ENCODE measurements around the gene PLCH1. TPM values are rescaled to one million over a fixed set of nuclear protein-coding genes. Genes with fewer than 3 reads are reported as not detected.
A peak's percentile ranks its signal among the peaks of the same experiment; 100 is the strongest.
"Not testable (repeated sequence)": the region's sequence is repeated elsewhere in the genome, so short reads cannot be mapped to it uniquely, and the experiment has no call there.

The PLCH1 gene
- total RNA-seq, 1 experiment from 2014 or later: 12.8 TPM

- DNase-seq (ENCODE audit: low spot score): no peak
- in situ Hi-C loops (cut with HindIII; ENCODE audit: low sequenced_read_pairs): no loop called here
These were observed 86.1 kb downstream of the PLCH1 start for GRCh38 chr3:155658671-155659261.

- in situ Hi-C loops (cut with HindIII; ENCODE audit: low sequenced_read_pairs): no loop called here
- DNase-seq (ENCODE audit: low spot score): no peak
These were observed 86.9 kb downstream of the PLCH1 start for GRCh38 chr3:155658006-155658405.

- DNase-seq (ENCODE audit: low spot score): no peak
- in situ Hi-C loops (cut with HindIII; ENCODE audit: low sequenced_read_pairs): no loop called here
These were observed 87.7 kb downstream of the PLCH1 start for GRCh38 chr3:155657161-155657560.

GRCh38 chr3:155656466-155656865, 88.4 kb downstream of the PLCH1 start:
- no peak for DNase-seq (ENCODE audit: low spot score)
- in situ Hi-C loops (cut with HindIII; ENCODE audit: low sequenced_read_pairs): no loop called here

- in situ Hi-C loops (cut with HindIII; ENCODE audit: low sequenced_read_pairs): no loop called here
- no peak for DNase-seq (ENCODE audit: low spot score)
These were observed 93.2 kb downstream of the PLCH1 start for GRCh38 chr3:155651489-155652218.

GRCh38 chr3:155648013-155648591, 96.8 kb downstream of the PLCH1 start:
- no peak for DNase-seq (ENCODE audit: low spot score)
- in situ Hi-C loops (cut with HindIII; ENCODE audit: low sequenced_read_pairs): no loop called here

- in situ Hi-C loops (cut with HindIII; ENCODE audit: low sequenced_read_pairs): no loop called here
- DNase-seq (ENCODE audit: low spot score): no peak
These were observed 97.7 kb downstream of the PLCH1 start for GRCh38 chr3:155647206-155647605.

- in situ Hi-C loops (cut with HindIII; ENCODE audit: low sequenced_read_pairs): no loop called here
- DNase-seq (ENCODE audit: low spot score): no peak
These were observed 98.2 kb downstream of the PLCH1 start for GRCh38 chr3:155646669-155647068.

- DNase-seq (ENCODE audit: low spot score): no peak
- in situ Hi-C loops (cut with HindIII; ENCODE audit: low sequenced_read_pairs): no loop called here
These were observed 98.7 kb downstream of the PLCH1 start for GRCh38 chr3:155646128-155646527.

GRCh38 chr3:155643581-155644165, 101.2 kb downstream of the PLCH1 start:
- in situ Hi-C loops (cut with HindIII; ENCODE audit: low sequenced_read_pairs): no loop called here
- no peak for DNase-seq (ENCODE audit: low spot score)

GRCh38 chr3:155641956-155642355, 102.9 kb downstream of the PLCH1 start:
- DNase-seq (ENCODE audit: low spot score): no peak
- in situ Hi-C loops (cut with HindIII; ENCODE audit: low sequenced_read_pairs): no loop called here

- in situ Hi-C loops (cut with HindIII; ENCODE audit: low sequenced_read_pairs): no loop called here
- DNase-seq (ENCODE audit: low spot score): no peak
These were observed 104.8 kb downstream of the PLCH1 start for GRCh38 chr3:155640098-155640497.

GRCh38 chr3:155639462-155640055, 105.3 kb downstream of the PLCH1 start:
- in situ Hi-C loops (cut with HindIII; ENCODE audit: low sequenced_read_pairs): no loop called here
- DNase-seq (ENCODE audit: low spot score): no peak

- in situ Hi-C loops (cut with HindIII; ENCODE audit: low sequenced_read_pairs); DNase-seq (ENCODE audit: low spot score): not testable (repeated sequence)
These were observed 106.4 kb downstream of the PLCH1 start for GRCh38 chr3:155638461-155638860.

GRCh38 chr3:155637567-155637966, 107.3 kb downstream of the PLCH1 start:
- in situ Hi-C loops (cut with HindIII; ENCODE audit: low sequenced_read_pairs): no loop called here
- no peak for DNase-seq (ENCODE audit: low spot score)

GRCh38 chr3:155635056-155635455, 109.8 kb downstream of the PLCH1 start:
- DNase-seq (ENCODE audit: low spot score): no peak
- in situ Hi-C loops (cut with HindIII; ENCODE audit: low sequenced_read_pairs): no loop called here

- in situ Hi-C loops (cut with HindIII; ENCODE audit: low sequenced_read_pairs): no loop called here
- DNase-seq (ENCODE audit: low spot score): no peak
These were observed 110.7 kb downstream of the PLCH1 start for GRCh38 chr3:155634121-155634719.

GRCh38 chr3:155631323-155632019, 113.4 kb downstream of the PLCH1 start:
- in situ Hi-C loops (cut with HindIII; ENCODE audit: low sequenced_read_pairs): no loop called here
- DNase-seq (ENCODE audit: low spot score): no peak

- in situ Hi-C loops (cut with HindIII; ENCODE audit: low sequenced_read_pairs): no loop called here
- peak; percentile 49 for DNase-seq (ENCODE audit: low spot score)
These were observed 115.3 kb downstream of the PLCH1 start for GRCh38 chr3:155629556-155629955.
